A673 (cell line): ENCODE measurements around the gene AGRP. TPM values are rescaled to one million over a fixed set of nuclear protein-coding genes. Genes with fewer than 3 reads are reported as not detected.

Experiments
- BruUV-seq: library from RNA; stranded (reverse); fragments of 400-500 nt; replicated peaks from 2 replicates; lab custom pipeline; 2021; lab: Mats Ljungman, UMichigan
- CTCF ChIA-PET: fragments of 300-600 bp; sonication (Branson Sonifier 250); formaldehyde crosslinking; loops from one replicate; lab custom pipeline; 2022; ENCODE audit warnings: antibody characterized with exemption; lab: Charles Lee
- POLR2A ChIA-PET: fragments of 300-600 bp; sonication (Branson Sonifier 250); formaldehyde crosslinking; loops from one replicate; lab custom pipeline; 2022; ENCODE audit warnings: antibody characterized with exemption; ENCODE audit not compliant: low non-redundant PET; lab: Charles Lee
- DNase-seq: peaks from one replicate; pipeline ENCODE4 v3.0.0-alpha.2; 2015; ENCODE audit warnings: low spot score
- H3K27ac ChIP-seq: fragments of 200-600 bp; sonication (generic); 2 replicates; pipeline ENCODE4 v1.5.1; 2016; ENCODE audit warnings: mixed run types, low read depth, mild to moderate bottlenecking, mixed read lengths, antibody characterized with exemption, low read length; ENCODE audit not compliant: poor library complexity, severe bottlenecking
- H3K27me3 ChIP-seq: fragments of 200-600 bp; sonication (generic); replicated peaks from 2 replicates; pipeline ENCODE4 v1.6.1; 2017; ENCODE audit warnings: mixed run types, low read depth, mild to moderate bottlenecking, mixed read lengths, antibody characterized with exemption, low read length; ENCODE audit not compliant: insufficient read depth, poor library complexity
- H3K36me3 ChIP-seq: fragments of 200-600 bp; sonication (generic); 2 replicates; pipeline ENCODE4 v1.6.1; 2016; ENCODE audit warnings: mixed run types, mild to moderate bottlenecking, mixed read lengths, antibody characterized with exemption, low read length; ENCODE audit not compliant: insufficient read depth, poor library complexity, severe bottlenecking
- H3K4me1 ChIP-seq: fragments of 200-600 bp; sonication (generic); 2 replicates; pipeline ENCODE4 v1.6.1; 2017; ENCODE audit warnings: mixed run types, mild to moderate bottlenecking, mixed read lengths, antibody characterized with exemption, low read length; ENCODE audit not compliant: insufficient read depth, poor library complexity, severe bottlenecking
- H3K4me3 ChIP-seq: fragments of 200-600 bp; sonication (generic); 2 replicates; pipeline ENCODE4 v1.5.1; 2016; ENCODE audit warnings: low read depth, mixed run types, mild to moderate bottlenecking, mixed read lengths, low read length; ENCODE audit not compliant: poor library complexity, severe bottlenecking
- H3K9me3 ChIP-seq: fragments of 200-600 bp; sonication (generic); 2 replicates; pipeline ENCODE4 v1.6.1; 2016; ENCODE audit warnings: mixed run types, low read depth, mild to moderate bottlenecking, mixed read lengths, antibody characterized with exemption, low read length; ENCODE audit not compliant: poor library complexity, severe bottlenecking
- CTCF ChIP-seq: fragments of 300-800, 200-600 bp; sonication (generic); conservative IDR thresholded peaks from 2 replicates; pipeline ENCODE4 v1.5.1; 2017; ENCODE audit warnings: low read depth, mild to moderate bottlenecking, antibody characterized with exemption, low read length, moderate library complexity, mixed read lengths
- EZH2 ChIP-seq: fragments of 200-600 bp; sonication (generic); IDR thresholded peaks from 2 replicates; pipeline ENCODE4 v1.6.1; 2017; ENCODE audit warnings: borderline replicate concordance, low read depth, mild to moderate bottlenecking, mixed read lengths, antibody characterized with exemption, low read length; ENCODE audit not compliant: poor library complexity, severe bottlenecking
- intact Hi-C: fragments of 100-400 bp; cut with micrococcal nuclease; formaldehyde crosslinking; loops from one replicate; pipeline ENCODE4 v1.10.0; 2022; ENCODE audit not compliant: unreplicated experiment
- total RNA-seq: library from RNA; stranded (reverse); gene quantifications from 2 replicates; pipeline ENCODE4 v1.2.3, GENCODE V29; 2021

AGRP gene
- total RNA-seq, 1 experiment from 2014 or later: not detected

DNA sequence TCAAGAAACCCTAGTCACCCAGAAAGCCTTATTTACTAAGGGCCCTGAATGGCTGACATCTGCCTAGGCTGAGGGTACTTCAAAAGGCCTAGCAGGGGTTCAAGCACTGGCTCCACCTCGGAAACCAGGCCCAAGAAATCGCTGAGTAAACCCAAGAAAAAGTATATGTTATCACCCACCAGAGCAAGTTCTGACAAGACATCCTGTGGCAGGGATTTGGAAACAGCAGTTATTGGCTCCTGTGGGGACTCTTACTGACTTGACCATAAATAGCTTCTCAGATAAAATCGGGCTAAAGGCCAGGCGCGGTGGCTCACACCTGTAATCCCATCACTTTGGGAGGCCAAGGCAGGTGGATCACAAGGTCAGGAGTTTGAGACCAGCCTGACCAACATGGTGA lies 14.6 kb downstream of the AGRP start:
- BruUV-seq: no TSS peak
- ChIA-PET CTCF (no interaction called here), POLR2A (no interaction called here)
- Histone ChIP-seq H3K36me3 (no peaks in the 10 kb centered on the region), H3K4me3 (no peak overlapping the region), H3K4me1 (peaks cover 3% of the 10 kb centered on the region), H3K27ac (no peak overlapping the region), H3K27me3 (no peaks in the 10 kb centered on the region), H3K9me3 (no peaks in the 10 kb centered on the region)
- intact Hi-C loops: loop anchor here (5.0 kb wide), 1 partner anchor 41 kb away; no protein-coding TSS in a partner anchor
- no peak for DNase-seq
- TF ChIP-seq CTCF (no peak), EZH2 (no peak)

DNA sequence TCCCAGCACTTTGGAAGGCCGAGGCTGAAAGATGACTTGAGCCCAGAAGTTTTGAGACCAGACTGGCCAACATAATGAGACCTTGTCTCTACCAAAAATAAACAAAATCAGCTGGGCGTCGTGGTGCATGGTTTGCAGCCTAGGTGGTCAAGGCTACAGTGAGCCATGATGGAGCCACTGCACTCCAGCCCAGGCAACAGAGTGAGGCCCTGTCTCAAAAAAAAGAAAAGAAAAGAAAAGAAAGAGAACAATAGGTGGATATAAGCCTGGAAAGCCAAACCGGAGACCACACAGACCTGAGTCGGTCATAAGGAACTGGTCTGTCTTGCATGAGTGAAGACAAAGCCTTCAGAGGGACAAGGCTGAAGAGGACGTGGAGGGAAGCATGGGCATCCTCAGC lies 16.8 kb downstream of the AGRP start:
- Histone ChIP-seq H3K4me1 (peaks cover 3% of the 10 kb centered on the region), H3K36me3 (no peaks in the 10 kb centered on the region), H3K27me3 (no peaks in the 10 kb centered on the region), H3K9me3 (no peaks in the 10 kb centered on the region), H3K27ac (no peak overlapping the region), H3K4me3 (no peak overlapping the region)
- BruUV-seq: no TSS peak
- DNase-seq: no peak
- ChIA-PET CTCF (interaction anchor here (1.6 kb wide), 1 partner anchor 38 kb away, joined by 8 read pairs; no protein-coding TSS in a partner anchor), POLR2A (no interaction called here)
- TF ChIP-seq EZH2 (no peak), CTCF (no peak)
- intact Hi-C loops: loop anchor here (5.0 kb wide), 1 partner anchor 39 kb away; no protein-coding TSS in a partner anchor

- Histone ChIP-seq H3K36me3 (no peaks in the 10 kb centered on the region), H3K9me3 (no peaks in the 10 kb centered on the region), H3K27me3 (no peaks in the 10 kb centered on the region), H3K27ac (no peak overlapping the region), H3K4me3 (no peak overlapping the region), H3K4me1 (peaks cover 5% of the 10 kb centered on the region)
- ChIA-PET POLR2A (no interaction called here), CTCF (interaction anchor here (0.6 to 1.2 kb wide), 2 partner anchors 16 to 56 kb away, joined by 3 to 4 read pairs; no protein-coding TSS in a partner anchor)
- no TSS peak for BruUV-seq
- TF ChIP-seq CTCF: no peak
- no peak for TF ChIP-seq EZH2
- DNase-seq: no peak
- intact Hi-C loops: no loop called here
Measured at GRCh38 chr16:67464565-67464964, 18.8 kb downstream of the AGRP start.
